NCI-H1436 (cell line): Measurements from ENCODE around the gene SRSF12.

Experiments used
- DNase-seq: peaks from one replicate; lab custom pipeline; 2025; lab: John Stamatoyannopoulos, UW

The SRSF12 gene

DNA sequence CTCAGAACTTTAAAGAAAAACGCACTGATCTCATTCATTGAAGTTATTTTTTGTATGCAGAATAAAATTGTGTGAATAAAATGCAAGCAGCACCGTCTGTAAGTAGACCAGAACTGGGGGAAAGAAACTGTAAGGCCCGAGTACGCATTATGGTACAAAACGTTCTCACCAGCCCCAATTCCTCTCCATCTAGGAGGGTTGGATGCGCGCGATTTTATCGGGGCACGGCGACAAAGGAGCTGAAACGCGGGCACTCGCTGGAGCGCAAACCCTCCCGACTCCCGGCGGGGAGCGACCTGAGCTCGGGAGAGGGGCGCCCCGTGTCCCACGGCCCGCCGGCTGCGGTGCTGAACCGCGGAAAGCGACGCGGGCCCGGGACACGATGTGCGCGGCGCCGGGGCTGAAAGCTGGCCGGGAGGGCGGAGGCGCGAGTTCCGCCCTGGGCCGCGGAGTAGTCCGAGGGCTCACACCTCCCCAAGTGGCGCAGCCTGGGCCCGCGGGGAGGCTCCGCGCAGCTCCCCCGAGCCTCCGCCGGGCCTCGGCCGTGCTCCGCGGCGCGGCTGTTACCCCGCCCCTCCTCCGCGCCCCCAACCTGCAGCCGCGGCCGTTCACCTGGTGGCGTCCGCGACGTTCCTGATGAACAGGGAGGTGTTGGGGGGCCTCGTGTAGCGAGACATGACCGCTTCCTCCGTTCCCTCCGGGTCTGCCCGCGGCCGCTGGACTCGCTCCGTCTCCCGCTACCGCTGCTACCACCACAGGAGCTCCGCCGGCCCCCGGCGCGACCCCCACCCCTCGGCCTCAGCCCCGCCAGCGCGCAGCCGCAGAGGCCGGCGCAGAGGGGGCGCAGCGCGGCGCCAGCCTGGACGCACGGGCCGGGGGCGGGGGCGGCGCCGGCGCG, at the start of gene SRSF12:
Gene SRSF12, minus strand, starts transcription at position 861 of the 898 bp plus-strand sequence. Its CDS starts 184 bp downstream, at position 677.
- DNase-seq = peak; percentile 33

DNA sequence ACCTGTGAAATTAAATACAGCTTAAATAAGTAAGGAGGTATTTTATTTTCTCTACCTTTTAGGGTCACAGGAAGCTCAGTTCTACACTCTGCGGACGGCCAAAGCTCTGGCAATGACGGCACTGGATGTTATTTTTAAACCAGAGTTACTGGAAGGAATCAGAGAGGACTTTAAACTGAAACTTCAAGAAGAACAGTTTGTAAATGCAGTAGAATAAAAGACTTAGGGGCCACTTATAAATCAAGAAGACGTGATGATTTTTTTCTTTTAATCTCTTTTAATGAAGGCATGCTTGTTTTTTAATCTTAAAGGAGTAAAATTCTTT, 44.1 kb upstream of the SRSF12 start:
- DNase-seq = no peak

DNA sequence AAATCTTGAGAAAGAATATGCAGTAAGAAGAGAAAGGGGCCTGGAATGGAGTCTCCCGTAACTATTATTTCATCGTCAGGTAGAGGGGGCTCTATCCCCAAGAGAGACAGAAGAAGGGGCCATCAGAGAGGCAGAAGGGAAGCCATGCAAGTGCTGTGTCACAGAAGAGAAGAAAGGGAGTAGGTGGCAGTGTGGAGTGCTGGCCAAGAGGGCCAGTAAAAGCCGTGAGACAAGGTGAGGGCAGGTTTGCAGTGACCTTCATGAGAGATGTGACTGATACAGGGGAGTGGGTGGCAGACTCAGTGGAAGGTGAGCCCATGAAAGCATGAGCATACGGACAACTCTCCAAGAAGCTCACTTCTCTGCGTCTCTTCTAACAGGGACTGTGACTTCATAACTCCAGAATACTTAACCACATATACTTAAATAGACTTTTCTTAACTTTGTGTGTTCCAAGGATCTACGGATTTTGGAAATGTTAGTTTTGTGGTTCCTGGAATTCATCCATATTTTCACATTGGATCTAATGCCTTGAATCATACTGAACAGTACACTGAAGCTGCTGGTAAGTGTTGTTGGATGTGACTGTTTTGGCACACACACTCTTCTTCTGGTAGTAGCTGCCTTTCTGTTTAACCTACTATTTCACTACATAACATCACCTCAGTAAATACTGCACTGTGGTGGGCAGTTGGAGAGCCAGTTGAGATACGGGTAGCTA, 43.6 kb upstream of the SRSF12 start:
- DNase-seq = no peak

DNA sequence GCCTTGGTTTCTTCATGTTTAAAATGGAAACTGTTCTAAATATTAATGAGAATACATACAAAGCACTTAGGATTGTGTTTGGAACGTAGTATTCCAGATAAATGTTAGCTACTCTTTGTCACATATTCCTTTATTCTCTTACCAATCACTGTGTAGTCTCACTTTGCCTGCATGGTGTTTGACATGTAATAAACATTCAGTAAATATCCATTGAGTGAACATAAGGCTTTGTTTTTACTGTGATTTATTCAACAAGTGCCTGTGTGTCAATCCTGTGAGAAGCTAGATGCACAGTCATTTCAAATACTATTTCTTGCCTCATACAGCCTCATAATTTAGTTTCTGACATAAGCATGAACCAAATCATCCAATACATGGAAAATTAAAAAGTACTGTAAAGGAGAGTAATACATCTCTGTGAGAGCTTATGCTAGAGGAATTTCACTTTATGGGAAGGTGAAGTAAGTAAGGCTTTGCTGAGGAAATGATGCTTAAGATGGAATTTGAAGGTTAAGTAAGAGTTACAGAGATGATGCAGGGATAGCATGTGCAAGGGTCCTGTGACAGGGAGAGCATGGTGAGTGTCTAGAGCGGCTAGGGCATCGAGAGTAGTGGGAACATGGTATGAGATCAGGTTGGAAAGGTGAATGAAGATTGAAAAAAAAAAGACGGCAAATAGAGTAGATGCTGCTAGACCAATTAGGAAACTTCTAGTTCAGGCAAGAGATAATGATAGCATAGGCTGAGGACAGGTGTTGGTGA, 42.6 kb upstream of the SRSF12 start:
- no peak for DNase-seq

DNA sequence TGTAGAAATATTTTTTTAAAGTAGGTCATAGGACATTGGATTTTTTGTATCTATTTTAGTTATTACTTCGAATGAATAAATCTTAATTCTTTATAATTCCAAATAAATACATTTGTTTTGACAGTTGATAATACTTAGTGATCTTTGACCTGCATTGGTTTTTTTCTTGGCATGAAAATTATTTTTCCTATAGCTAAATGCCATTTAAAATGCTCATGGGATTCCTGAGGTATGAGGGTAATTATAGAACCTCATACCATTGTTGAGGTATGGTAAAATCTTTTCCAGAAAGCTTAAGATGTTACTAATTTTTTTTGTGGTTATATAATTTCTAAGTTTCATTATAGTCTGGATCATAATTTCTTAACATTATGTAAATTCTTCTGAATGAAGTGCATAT, 36.3 kb upstream of the SRSF12 start:
- no peak for DNase-seq

DNA sequence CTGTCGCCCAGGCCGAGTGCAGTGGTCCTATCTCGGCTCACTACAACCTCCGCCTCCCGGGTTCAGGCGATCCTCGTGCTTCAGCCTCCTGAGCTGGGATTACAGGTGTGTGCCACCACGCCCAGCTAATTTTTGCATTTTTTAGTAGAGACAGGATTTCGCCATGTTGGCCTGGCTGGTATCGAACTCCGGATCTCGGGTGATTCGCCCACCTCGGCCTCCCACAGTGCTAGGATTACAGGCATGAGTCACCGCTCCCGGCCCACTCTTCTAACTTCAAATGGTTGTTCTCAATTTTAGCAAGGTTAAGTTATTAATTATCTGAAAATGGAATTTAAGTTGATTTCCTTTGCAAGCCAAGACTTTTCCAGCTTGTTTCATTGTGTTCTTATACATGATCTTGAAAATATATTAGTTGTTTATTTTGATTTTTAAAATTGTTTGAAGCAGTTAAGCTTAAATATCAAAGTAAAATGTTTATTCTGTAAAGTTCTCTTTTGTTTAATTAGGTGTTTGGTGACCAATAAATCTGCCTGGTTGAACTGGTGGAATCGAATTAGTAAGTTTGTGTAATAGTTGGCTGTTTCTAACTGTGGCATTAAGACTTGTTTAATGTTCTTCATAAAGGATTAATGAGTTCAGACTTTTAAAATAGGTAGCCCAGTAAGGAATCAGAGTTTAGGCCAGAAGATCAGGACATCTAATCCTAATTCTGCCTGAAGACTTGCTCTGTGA, 30.3 kb upstream of the SRSF12 start:
- DNase-seq = no peak

DNA sequence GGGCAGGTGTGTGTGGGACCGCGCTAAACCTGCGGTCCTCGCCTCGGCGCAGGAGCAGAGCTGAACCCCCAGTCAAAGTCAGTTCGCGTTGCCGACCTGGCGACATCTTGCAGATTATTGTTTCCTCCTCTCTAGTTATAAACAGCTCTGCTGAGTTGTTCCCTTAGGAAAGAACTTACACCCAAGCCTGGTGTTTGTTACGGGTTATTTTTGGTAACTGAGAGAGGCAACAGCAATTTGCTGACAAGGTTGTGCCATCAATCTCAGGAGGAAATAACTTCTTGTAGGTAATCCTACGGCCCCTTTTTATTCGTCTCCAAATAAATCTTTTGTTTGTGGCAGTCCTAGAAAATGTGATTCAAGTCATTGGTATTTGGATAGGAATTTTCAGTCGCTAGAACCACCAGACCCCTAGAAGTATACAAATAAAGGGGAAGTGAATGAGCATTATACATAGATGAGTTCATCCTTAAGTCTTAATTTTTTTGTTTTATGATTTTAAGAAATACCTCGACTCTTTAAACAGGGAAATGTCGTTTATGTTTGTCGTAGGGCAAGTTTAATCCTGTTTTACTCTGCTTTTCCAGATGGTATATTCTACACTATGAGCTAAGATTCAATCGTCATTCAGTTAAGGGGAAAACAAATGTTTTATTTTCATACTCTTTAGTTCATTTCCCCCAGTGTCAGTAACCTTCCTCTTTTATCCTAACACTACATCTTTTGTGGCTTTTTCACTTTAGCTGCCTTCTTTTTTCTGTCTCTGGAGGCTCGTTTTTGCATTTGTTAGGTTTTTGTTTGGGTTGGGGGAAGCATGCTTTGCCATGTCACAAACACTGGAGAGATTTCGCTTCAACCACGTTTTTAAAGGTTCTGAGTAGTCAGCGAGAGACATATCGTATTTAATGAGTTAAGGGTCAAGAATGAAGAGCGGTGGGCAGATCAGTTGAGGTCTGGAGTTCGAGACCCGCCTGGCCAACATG, 29.1 kb upstream of the SRSF12 start:
- no peak for DNase-seq

DNA sequence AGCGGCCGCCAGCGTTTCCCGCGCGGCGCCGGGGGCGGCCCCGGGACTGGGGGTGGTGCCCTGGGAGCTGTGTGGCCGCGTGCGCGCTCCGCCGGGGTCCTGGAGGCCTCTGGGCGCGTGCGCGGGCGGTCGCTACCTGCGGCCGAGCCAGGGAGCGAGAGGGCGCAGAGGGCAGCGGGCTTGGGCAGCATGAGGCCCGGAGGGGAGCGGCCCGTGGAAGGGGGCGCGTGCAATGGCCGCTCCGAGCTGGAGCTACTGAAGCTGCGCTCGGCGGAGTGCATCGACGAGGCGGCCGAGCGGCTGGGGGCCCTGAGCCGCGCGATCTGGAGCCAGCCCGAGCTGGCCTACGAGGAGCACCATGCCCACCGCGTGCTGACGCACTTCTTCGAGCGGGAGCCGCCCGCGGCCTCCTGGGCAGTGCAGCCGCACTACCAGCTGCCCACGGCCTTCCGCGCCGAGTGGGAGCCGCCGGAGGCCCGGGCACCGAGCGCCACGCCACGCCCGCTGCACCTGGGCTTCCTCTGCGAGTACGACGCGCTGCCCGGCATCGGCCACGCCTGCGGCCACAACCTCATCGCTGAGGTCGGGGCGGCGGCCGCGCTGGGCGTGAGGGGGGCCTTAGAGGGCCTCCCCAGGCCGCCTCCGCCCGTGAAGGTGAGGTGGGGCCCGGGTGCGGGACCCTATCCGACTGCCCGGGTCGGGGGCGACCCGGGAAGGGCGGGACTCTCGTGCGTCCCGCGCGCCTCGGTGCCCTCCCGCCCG, 28.3 kb upstream of the SRSF12 start, which contains the start of gene PM20D2:
Gene PM20D2, plus strand, starts transcription at position 100 of the 762 bp plus-strand sequence. Its CDS starts 90 bp downstream, at position 190.
- peak; percentile 62 for DNase-seq

DNA sequence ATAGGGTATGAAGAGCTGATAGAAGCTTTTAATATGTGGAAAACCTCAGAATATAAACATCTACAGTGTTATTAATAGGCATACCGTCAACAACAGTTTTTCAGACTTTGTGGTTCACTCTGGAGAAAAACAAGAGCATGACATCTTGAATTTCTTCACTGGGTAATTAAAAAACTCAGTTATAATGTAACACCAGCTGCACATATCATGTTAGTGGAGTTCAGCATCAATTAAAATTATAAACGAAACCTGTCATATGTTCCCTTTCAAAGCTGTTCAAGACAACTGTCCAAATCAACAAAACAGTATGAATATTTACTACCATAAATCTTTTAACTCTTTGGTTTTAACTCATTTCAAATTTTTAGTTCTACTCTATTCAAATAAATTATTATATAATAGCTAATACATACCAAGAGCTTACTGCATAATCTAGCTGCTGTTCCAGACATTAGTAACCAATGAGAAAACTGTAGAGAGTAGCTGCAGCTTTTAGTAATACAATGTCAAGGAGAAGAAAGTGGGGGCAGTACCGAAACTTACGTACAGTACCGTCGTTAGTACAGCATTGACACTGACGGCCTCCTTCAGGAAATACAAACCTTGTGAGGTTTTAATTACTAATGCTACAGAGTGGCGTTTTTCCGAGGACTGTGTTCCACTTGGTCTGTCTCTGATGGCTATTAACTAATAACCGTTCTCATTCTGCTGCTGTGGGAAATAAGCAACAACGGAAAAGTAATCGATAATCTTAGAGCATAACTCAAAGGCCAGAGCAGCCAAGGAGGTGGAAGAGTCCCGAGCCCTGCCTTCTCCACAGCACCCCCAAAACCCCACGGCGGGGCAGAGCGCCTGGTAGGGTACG, 27.5 kb upstream of the SRSF12 start:
- peak; percentile 40 for DNase-seq

DNA sequence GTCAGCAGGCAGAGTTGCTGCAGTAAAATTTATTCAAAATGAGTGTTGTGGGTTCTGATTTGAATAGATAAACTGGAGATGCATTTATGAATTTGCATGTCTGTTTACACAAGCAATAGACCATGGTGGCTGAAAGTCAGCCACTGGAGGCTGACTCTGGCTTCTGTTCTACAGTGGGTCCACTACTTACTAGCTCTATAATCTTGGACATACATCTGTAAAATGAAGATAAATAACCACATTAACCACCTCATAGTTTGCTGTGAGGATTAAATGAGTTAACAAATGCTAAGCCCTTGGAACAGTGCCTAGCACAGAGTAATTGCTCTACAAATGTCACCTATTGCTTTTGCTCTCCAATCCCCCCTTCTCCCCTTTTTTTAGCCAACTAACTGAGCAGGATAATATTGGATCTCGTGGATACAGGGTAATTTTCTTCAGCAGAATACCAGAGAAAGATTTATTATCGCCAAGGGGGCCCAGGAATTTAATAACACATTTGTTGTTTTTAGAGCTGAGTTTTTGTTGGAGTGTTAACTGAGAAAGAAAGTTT, 26.6 kb upstream of the SRSF12 start:
- DNase-seq = no peak

DNA sequence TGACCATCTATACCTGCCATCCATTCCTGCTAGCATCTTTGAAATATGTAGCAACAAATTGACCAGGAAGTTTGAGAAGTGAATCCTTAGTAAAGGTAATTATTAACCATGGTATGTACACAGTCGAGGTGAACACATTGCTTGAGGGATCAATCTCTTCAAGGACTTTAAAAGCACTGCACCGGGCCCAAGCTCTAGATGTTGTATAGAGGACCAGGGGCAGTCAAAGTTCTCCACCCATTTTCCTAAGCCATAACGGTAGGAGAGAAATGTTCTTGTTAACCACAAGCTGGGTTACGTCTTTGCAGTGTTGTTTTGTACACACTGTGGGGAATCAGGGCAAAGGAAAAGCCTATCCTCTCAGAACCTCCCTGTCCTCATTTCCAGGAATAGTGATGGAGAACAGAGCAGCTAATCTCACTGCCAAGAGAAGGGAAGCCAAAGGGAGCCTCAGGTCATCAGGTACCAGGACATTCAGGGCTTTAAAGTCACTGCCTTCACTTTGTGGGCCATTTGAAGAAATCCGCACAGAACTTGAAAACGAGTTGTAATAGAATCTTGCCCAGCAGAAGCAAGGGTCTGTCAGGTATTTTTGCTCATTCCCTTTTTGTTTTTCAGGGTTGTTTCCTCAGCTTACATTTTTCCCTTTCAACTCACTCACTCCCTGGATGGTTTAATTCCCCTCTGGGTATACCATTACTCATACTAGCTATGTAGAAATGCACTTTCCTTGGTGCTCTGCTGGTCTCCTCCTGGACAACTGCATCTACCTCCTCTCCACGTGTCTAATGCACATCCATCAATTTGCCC, 22.7 kb upstream of the SRSF12 start:
- no peak for DNase-seq

DNA sequence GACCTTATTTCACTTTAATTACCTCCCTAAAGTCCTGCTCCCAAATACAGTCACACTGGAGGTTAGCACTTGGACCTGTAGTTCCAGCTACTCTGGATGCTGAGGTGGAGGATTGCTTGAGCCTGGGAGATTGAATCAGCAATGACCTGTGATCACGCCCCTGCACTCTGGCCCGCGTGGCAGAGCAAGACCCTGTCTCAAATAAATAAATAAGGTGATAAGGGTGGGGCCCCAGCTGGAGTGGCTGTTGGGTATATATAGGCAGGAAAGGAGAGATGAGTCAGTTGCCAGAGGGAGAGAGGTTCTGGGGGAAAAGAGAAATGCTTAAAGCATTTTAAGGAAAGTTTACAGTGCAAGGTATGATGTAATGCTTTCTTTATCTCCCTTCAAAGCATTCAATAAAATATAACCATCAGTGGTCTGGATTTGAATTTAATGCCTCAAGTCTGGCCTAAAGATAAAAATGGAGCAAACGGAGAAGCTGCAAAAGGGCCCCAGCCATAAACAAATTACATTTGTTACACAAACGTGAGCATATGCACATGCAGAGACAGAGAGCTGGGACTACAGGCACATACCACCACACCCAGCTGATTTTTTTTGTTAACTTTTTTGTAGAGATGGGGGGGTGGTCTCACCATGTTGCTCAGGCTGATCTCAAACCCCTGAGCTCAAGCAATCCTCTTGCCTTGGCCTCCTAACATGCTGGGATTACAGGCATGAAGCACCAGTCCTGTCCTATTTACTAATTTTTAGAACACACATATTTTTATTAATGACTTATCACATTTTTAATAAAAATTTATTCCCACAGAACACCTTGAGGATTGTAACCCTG, 21.9 kb upstream of the SRSF12 start:
- DNase-seq = no peak

DNA sequence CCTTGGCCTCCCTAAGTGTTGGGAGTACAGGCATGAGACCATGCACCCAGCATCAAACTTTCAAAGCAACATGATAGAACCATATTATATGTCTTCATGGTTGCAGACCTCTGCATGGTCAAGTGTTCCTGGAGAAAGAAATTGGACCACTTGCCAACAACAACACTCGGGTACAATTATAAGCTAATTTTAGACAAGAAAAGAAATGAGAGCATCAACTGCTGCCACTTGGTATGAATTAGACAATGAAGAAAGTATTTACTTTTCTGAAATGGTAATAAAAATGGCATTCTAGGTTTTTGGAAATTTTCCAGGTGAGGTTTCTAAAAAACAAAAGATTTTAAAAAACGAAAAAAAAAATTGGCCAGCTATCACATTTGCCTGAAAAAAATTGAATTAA, 20.3 kb upstream of the SRSF12 start:
- DNase-seq = no peak

DNA sequence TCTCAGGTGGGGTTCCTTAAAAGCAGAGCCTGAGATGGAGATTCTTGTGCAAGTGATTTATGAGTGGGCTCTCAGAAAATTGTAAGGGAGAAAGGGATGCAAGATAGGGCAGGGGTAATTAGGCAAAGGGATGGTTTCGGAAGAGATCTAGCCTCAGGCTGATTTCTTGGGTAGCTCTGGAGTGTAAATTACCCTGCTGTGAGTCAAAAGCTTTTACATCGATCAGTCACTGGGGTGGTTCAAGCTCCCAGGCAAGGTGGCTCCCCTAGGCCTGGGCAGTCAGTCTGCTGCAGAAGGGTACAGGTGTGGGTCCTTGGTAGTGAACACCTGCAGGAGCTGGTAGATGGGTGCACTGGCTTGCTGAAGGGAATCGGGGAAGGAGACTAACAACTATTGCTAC, 16.9 kb upstream of the SRSF12 start:
- DNase-seq = no peak

DNA sequence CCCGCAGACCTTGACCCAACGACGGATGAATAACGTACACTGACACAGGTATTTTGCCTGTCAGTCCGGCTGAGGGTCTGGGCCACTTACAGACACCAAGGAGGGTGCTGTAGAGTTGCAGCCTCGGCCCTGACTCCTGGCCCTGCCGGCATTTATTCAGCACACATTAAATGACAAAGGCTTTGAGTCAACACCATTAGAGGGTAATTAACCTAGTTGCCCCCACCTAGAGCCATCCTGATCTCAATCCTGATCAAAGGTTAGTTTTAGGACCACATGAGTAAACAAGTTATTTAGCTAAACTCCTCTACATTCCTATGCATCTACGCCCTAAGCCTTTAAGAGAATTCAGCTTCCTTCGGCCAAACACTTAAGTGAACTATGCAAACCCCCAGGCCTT, 16.1 kb upstream of the SRSF12 start:
- DNase-seq = no peak

DNA sequence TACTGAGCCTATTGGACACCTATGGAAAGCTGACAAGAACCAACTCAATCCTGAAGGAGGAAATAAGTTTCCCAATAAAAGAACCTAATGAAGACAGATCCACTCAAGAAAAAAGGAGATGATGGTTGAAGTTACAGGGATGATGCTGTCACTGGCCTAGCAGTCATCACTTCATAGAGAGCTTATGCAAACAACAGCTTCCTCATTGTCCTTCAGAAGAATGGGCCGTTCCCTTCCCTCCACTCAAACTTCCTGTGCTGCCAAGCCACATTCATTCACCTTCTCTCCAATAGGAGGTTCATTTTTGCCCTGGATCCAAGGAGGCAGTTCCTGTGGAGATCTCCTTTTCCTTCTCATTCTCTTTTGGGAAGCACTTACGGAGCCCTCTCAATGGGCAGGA, 14.2 kb upstream of the SRSF12 start:
- DNase-seq = no peak

DNA sequence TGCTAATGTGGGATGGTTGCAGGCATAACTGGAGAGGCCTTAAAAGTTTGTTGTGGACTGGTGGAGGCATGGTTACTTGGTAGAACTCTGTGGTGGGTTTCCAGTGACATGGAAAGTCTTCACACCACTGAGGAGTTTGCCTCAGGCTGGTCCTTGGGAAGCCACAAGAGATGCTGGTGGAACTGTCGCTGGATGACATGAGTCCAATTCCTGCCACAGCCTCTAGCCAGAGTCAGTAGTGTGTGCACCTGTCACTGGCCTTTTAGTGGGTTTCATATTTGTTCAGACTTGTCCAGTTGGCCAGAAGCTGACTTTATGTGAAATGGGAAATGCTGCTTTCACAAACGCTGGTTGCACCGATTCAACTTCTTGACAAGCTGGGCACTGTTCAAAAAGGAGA, 13.7 kb upstream of the SRSF12 start:
- DNase-seq = no peak
